ENCODE data around the gene CCL13.
A peak's percentile ranks its signal among the peaks of the same experiment; 100 is the strongest.

CCL13 gene

DNA sequence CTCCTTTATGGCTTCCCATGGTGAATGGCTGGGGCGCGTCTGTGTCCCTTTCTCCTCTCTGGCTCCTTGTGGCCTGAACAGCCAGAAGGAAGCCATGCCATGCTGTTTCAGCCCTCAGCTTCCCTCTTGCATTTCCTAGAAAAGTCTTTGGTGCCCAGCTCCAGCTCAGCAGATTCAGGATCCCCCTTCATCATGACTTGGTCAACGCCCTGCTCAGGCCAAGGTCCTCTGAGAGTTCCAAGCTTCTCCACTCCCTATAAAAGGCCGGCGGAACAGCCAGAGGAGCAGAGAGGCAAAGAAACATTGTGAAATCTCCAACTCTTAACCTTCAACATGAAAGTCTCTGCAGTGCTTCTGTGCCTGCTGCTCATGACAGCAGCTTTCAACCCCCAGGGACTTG lies at the start of gene CCL13:
Gene CCL13, plus strand, starts transcription at position 287 of the 400 bp plus-strand sequence. Its CDS starts 47 bp downstream, at position 334.
- DNase-seq (ENCODE audit: extremely low read depth, low read depth), result no peak
- TF ChIP-seq, protein P1, sequence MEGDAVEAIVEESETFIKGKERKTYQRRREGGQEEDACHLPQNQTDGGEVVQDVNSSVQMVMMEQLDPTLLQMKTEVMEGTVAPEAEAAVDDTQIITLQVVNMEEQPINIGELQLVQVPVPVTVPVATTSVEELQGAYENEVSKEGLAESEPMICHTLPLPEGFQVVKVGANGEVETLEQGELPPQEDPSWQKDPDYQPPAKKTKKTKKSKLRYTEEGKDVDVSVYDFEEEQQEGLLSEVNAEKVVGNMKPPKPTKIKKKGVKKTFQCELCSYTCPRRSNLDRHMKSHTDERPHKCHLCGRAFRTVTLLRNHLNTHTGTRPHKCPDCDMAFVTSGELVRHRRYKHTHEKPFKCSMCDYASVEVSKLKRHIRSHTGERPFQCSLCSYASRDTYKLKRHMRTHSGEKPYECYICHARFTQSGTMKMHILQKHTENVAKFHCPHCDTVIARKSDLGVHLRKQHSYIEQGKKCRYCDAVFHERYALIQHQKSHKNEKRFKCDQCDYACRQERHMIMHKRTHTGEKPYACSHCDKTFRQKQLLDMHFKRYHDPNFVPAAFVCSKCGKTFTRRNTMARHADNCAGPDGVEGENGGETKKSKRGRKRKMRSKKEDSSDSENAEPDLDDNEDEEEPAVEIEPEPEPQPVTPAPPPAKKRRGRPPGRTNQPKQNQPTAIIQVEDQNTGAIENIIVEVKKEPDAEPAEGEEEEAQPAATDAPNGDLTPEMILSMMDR (IDR thresholded peaks at IDR 0.05; ENCODE audit: low read depth, low read length), result no peak

DNA sequence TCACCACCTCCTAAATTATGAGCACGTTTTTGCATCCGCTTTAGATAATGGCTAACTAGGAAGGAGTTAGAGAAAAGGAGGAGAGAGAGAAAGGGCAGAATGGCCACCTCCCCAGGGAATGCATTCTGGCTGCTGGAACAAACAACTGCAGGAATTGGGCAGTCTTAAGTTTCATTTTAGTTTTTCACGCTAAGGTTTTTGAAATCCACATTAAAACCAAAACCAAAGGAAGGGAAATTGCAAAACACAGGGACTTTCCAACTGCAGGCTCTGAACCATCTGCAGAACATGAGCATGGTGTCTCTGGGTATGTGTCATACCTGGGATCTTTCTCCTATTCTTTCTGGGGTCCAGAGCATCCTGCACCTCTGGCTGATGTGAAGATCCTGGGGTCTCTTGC lies 49.2 kb upstream of the CCL13 start:
- peak; percentile 78 for DNase-seq (ENCODE audit: extremely low read depth, low read depth)
- TF ChIP-seq, protein P1 (IDR thresholded peaks at IDR 0.05; ENCODE audit: low read depth, low read length), result no peak

DNA sequence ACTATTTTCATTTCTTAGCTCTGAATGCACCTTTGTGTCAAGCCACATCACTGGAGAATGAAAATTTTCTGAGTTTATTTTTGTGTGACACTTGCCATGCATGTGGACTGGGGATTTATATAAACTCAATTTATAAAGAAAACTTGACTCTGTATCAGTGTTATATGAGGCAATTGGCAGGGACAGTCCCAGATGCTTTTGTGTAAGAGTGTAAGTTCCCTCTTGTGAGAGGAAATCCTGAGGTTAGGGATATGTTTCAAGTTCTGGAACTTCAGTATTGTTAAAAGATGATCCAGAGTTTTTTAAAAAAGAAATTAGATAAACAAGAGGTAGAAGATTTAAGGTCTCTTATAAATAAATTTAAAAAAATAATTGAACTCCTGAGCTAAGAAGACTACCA lies 47.9 kb upstream of the CCL13 start:
- TF ChIP-seq, protein P1 (IDR thresholded peaks at IDR 0.05; ENCODE audit: low read depth, low read length), result no peak
- no peak for DNase-seq (ENCODE audit: extremely low read depth, low read depth)

DNA sequence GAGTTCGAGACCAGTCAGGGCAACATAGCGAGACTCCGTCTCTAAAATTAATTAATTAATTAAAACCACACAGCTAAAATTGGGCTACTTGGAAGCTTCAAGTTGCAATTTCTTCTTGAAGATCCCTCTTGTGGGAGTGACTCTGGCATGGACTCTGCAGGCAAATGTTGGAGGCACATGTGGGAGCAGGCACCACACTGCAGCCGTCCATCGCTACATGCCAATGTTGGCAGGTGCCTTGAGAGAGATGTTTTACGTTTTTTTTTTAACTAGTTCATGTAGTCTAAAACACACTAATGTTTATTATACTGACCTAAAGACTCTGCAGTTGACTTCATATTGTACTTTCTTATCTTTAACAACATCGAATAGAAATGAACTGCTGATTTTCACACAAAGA lies 45.0 kb upstream of the CCL13 start:
- DNase-seq (ENCODE audit: extremely low read depth, low read depth), result no peak
- TF ChIP-seq, protein P1 (IDR thresholded peaks at IDR 0.05; ENCODE audit: low read depth, low read length), result no peak

DNA sequence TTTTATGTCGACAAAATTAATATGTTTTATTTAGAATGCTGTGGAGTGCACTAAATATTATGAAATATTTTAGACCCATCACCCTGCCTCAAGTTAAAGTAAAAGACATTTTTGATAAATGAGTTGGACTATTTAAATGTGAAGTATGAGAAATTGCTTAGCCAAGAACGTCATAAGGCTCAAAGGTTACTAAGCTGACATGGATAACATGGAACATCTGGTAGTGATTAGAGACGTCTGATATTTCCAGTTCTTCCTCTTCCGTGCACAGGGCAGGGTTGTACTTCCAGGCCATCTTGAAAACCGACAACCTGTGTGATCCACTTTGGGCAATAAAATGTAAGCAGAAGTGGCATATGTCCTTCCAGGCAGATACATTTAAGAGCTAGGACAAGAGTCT lies 44.2 kb upstream of the CCL13 start:
- DNase-seq (ENCODE audit: extremely low read depth, low read depth), result peak; percentile 67
- TF ChIP-seq, protein P1 (IDR thresholded peaks at IDR 0.05; ENCODE audit: low read depth, low read length), result no peak

DNA sequence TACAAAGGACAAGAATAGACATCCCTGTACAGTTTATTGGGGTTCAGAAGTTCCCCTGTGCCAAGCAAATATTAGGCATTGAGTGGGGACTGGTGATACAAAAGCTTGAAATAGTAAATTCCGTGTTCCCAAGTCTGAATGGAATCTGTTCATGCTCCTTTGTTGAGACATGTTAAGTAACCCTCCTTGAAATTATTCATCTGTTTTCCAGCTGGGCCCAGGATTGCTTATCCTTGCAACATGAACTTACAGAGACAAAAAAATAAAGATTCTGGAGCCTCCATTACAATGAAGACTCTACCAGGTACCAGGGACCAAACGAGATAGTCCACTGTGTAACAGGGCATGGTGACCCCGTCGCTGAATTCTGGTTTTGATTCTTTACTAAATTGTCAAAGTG lies 43.1 kb upstream of the CCL13 start:
- no peak for DNase-seq (ENCODE audit: extremely low read depth, low read depth)
- TF ChIP-seq, protein P1 (IDR thresholded peaks at IDR 0.05; ENCODE audit: low read depth, low read length), result no peak

DNA sequence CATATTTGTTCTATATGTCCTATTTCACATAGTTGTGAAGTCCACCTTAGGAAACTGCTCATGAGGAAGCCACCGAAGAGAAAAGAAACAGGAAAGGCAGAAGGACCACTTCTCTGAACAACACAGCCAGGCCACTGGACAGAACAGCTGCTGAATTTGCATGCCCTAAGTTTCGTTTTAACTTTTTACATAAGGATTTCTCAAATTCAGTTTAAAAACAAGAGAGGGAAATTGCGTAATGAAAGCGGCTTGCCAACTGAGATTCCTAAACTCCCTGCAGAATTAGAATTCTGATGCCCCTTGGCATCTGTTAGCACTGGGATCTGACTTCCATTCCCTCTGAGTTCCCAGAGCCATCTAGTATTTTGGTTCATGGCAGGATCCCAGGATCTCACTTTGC lies 42.0 kb upstream of the CCL13 start:
- peak; percentile 76 for DNase-seq (ENCODE audit: extremely low read depth, low read depth)
- TF ChIP-seq, protein P1 (IDR thresholded peaks at IDR 0.05; ENCODE audit: low read depth, low read length), result no peak
